Retinal pigment epithelial cell (primary cell): Measurements from ENCODE around the gene FXR2.
A peak's percentile ranks its signal among the peaks of the same experiment; 100 is the strongest.

Source experiments
- DNase-seq: peaks from one replicate; pipeline ENCODE4 v3.0.0-alpha.2; 2010; ENCODE audit warnings: low read depth
- H3K4me3 ChIP-seq: 2 replicates; pipeline ENCODE4 v1.5.1; 2011; ENCODE audit warnings: mild to moderate bottlenecking, low read length, control low read depth, moderate library complexity
- TF ChIP-seq, protein P1 (sequence below): conservative IDR thresholded peaks from 2 replicates; pipeline ENCODE4 v1.5.1; 2011; ENCODE audit warnings: low read depth, low read length, control low read depth, inconsistent platforms

FXR2 gene

DNA sequence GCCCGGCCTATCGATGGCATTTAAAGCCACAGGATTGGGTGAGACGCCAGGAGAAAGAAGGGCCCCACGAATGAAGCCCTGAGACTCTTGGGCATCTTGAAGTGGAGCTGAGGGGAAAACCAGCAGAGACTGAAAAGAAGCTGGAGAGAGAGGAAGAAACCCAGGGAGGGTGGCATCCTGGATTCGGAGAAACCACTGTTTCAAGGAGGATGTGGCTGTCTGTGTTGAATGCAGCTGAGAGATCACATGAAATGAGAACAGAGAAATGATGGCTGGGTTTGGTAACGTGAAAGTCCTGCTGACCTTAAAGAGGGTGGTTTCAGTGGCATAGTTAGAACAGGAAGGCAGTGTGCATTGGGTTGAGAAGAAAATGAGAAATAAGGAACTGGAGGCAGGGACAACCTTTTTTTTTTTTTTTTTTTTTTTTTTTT lies 62.1 kb downstream of the FXR2 start:
- H3K4me3 ChIP-seq: no peak overlapping the region
- DNase-seq: no peak
- TF ChIP-seq, protein P1, sequence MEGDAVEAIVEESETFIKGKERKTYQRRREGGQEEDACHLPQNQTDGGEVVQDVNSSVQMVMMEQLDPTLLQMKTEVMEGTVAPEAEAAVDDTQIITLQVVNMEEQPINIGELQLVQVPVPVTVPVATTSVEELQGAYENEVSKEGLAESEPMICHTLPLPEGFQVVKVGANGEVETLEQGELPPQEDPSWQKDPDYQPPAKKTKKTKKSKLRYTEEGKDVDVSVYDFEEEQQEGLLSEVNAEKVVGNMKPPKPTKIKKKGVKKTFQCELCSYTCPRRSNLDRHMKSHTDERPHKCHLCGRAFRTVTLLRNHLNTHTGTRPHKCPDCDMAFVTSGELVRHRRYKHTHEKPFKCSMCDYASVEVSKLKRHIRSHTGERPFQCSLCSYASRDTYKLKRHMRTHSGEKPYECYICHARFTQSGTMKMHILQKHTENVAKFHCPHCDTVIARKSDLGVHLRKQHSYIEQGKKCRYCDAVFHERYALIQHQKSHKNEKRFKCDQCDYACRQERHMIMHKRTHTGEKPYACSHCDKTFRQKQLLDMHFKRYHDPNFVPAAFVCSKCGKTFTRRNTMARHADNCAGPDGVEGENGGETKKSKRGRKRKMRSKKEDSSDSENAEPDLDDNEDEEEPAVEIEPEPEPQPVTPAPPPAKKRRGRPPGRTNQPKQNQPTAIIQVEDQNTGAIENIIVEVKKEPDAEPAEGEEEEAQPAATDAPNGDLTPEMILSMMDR: no peak

DNA sequence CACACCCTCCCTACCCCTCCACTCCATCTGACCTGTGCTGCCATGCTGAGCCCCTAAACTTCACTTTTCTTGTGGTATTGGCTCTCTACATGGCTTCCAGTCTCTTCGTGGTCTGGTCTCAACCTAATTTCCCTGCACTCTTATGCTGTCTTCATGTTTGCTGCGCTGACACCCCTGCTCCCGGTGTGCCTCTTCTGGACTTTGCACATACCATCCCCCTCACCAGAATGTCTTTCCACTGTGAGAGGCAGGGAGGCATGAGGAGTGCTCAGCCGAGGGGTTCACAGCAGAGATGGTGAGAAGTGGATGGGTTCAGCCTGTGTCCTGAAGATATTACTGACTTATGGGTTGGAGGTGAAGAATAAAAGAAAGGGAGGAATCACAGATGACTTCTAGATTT lies 63.3 kb downstream of the FXR2 start:
- no peak overlapping the region for H3K4me3 ChIP-seq
- TF ChIP-seq, protein P1: no peak
- no peak for DNase-seq

DNA sequence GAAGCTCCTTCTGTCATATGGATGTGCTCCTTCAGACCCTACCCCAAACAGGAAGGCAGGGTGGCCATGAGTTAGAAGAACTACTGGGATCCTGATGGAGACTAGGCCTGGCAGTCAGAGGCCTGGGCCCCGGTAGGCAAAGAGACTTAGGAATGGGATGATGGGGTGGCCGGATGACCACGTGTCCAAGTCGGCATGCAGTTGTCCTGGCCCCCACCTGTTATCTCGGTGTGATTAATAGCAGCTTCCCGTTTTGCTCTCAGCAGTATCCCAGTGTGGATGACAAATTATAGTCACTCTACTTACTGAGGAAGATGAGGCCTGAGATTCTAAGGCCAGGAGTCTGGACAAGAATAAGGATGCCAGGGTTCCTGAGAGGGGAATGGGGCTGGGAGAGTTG lies 64.4 kb downstream of the FXR2 start:
- no peak for DNase-seq
- TF ChIP-seq, protein P1: no peak
- H3K4me3 ChIP-seq: no peak overlapping the region

DNA sequence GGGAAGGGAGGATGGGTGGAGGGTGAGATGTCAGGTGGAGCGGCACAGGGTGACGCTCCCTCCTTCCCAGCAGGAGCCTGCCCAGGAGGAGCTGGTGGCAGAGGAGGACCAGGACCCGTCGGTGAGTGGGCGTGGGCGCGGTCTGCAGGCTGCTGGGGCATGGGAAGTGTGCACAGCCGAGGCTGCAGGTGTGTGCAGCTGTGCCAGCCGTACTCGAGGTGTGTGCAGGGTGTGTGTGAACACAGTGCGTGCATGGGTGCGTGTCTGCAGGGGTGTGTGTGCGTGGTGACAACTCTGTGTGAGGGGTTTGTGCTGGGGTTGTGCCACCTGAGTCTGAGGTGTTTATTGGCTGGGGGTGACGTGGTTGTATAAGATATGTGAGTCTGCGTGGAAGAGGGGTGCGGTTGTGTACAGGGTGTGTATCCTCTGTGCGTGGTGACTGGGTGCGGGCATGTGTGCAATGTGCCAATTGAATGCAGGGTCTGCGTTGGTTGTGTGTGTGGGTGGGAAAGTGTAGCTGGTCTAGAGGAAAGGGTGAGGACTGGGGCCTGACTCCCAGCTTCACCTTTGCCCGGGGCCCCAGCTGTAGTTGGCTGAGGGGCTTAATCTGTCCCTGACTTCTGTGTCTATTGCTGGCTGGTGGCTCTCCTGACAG lies 65.2 kb downstream of the FXR2 start:
- TF ChIP-seq, protein P1: no peak
- no peak for DNase-seq

DNA sequence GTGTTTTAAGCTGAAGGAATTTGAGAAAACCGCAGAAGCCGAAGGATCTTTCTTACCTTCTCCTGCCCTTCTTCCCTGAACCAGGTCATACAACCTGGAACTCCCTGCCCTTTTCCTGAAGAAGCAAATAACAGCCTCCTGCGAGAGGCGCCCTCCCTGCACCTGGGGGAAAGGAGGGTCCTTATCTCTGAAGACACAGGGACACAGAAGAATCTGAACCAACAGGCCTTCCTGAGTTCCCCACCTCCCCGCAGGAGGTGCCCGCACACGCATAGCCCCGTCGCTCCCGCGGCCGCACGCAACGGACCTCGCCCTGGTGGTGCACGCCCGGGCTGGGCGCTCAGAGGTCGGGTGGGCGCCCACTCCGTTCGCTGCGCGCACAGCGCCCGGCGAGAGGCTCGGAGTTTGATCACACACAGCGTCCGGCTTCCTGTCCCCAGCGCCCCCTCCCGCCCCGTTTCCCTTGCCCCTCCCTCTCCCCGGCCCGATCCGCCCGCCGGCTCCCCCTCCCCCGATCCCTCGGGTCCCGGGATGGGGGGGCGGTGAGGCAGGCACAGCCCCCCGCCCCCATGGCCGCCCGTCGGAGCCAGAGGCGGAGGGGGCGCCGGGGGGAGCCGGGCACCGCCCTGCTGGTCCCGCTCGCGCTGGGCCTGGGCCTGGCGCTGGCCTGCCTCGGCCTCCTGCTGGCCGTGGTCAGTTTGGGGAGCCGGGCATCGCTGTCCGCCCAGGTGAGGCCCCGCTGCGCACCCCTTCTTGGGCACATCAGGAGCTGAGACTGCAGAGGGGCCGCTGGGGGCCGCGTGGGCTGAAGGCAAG lies 65.9 kb downstream of the FXR2 start, which contains the start of gene TNFSF12:
TSS of gene TNFSF12 (plus strand) at position 474 of the 816 bp plus-strand sequence. CDS start at position 570, 96 bp downstream.
- TF ChIP-seq, protein P1: peak; percentile 6
- DNase-seq: no peak

More for the DNA sequence above, 65.2 kb downstream of the FXR2 start:
- H3K4me3 ChIP-seq: peak overlapping the region; percentile 51

DNA sequence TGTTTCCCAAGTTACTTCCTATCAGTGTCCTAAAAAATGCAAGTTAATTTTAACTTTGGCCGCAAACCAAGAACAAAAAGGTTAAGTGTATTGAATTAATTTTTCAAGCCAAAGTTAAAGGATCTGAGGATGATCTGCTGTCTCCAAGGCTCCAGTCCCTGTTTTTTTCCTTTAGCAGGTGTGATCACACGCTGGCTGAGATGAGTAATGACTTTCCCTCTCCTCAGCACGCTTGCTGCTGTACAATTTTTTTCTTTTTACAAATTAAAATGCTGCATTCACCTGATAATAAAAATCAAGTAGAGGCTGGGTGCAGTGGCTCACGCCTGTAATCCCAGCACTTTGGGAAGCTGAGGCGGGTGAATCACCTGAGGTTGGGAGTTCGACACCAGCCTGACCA lies 69.8 kb downstream of the FXR2 start:
- no peak for DNase-seq
- H3K4me3 ChIP-seq: no peak overlapping the region
- TF ChIP-seq, protein P1: no peak

More for the DNA sequence above, 65.9 kb downstream of the FXR2 start, which contains the start of gene TNFSF12:
- H3K4me3 ChIP-seq: peak within 1 kb of the TSS; percentile 51
